NCI-H510A treated with DMSO at 0.1 percent for 48 hours (cell line): ENCODE results near the gene LILRA6.
A peak's percentile ranks its signal among the peaks of the same experiment; 100 is the strongest.
"Not testable (repeated sequence)": the region's sequence is repeated elsewhere in the genome, so short reads cannot be mapped to it uniquely, and the experiment has no call there.

Source experiments
- DNase-seq: peaks from one replicate; lab custom pipeline; 2025; lab: John Stamatoyannopoulos, UW

Gene LILRA6

DNA sequence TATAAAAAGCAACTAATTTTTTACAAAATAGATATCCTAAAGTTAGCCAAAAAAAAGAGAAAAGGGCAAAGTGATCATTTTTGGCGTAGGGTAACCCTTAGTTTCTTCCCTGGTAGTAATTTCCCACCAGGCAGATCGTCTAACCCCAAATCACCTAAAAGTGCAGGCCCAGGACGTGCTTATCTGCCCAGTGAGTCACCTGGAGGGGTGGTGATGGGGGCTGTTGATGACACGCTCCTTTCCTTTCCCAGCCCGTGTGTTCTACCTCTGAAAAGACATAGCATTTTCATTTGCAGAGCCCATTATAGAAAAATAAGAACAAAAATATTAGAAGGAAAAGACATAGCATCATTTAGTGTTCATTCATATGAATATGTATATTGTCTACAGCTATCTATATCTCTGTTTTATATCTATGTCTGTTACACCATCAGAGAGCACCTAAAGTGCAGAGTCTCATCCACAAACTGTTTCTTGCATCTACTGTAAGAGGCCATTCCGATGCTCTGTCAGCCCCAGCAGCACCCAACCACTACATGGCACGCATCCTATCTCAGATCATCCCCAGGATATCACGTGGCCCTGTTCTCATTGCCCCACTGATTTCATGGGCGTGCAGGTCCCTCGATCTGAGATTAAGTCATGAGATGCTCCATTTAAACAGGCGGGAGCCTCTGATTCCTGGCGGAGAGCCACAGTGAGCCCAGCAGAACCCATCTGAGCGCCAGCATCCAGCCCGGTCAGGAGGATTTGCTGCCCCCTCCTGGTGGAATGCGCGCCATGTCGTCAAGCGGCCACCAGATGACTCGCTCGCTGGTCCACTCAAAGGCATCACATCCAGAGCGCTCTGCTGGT is 11.3 kb downstream of the LILRA6 start:
- peak; percentile 76 for DNase-seq

DNA sequence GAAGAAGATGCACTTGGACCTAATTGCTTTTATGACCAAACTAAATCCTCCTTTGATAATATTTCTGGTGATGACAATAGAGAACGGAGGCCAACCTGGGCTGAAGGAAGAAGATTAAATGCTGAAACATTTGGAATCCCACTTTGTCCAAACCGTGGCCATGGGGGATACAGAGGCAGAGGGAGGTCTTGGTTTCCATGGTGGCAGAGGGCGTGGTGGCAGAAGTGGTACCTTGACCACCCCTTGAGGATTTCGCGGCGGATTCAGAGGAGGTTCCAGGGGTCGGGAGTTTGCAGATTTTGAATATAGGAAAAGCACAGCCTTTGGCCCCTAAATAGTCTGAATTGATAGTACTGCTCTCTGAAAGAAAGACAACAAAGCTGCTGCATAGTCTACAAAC is 12.6 kb downstream of the LILRA6 start:
- DNase-seq = no peak

DNA sequence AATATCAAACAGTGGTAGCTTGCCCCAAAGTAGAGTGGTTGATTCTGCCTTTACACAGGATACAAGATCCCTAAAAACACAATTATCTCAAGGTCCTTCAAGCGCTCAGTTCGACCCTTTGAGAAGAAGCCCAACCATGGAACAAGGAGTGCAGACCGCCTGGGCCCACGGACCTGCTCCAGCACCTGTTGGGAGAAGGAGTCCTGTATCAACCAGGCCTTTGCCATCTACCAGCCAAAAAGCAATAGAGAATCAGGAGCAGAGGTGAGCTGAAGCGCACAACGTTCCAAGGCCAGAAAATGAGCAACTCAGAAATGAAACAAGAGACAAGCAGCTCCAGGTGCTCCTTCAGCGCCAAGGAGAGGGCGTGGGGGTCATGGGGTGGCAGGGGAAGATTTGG is 13.4 kb downstream of the LILRA6 start:
- no peak for DNase-seq

DNA sequence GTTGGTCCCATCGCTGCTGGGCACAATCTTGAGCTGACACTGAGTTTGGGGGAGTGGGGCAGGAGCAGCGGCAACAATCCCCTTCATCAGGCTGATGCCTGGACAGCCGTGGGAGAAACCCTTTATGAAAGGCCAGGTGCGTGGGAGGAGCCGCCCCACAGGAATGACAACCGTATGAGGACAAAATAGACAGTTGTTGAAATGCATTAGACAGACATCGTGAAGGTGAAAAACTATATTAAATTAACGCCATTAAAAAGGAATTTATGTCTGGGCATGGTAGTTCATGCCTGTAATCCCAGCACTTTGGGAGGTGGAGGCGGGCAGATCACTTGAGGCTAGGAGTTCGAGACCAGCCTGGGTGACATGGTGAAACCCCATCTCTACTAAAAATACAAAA is 18.0 kb downstream of the LILRA6 start:
- DNase-seq = not testable (repeated sequence)

DNA sequence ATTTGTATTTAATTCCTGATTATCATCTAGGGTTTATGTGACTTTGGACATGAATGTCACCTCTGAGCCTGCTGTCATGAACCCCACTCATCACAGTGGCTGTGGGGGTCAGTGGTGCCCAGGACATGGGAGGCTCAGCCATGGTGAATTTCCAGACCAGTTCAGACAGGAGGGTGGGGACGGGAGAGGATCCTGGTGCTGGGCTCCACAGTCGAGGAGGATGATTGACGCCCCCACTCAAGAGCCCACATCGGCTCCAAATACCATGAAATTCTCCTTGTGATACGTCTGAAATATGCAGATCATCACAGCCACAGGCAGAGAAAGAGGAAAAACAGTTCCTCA is 18.7 kb downstream of the LILRA6 start:
- not testable (repeated sequence) for DNase-seq

DNA sequence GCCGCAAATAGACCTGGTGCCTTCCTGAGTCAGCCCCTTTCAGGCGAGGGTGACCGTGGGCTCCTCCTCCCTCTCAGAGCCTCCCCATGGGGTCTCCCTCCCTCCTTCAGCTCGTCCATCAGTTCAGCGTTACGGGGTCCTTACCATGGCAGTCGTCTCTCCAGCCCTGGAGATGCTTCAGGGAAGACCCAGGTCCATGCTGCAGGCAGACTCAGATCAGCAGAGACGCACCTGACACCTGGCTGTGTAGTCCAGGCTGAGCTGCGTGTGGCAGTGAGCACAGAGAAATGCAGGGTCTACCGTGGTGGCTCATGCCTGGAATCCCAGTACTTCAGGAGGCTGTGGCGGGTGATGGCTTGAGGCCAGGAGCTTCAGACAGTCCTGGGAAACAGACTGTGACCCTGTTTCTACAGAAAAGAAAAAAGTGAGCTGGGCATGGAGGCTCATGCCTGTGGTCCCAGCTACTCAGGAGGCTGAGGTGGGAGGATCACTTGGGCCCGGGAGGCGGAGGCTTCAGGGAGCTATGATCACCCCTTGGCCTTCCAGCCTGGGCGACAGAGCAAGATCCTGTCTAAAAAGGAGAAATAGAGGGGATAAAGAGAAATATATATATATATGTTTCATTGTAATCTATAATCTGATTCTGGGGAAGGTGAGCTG is 19.2 kb downstream of the LILRA6 start:
- not testable (repeated sequence) for DNase-seq

DNA sequence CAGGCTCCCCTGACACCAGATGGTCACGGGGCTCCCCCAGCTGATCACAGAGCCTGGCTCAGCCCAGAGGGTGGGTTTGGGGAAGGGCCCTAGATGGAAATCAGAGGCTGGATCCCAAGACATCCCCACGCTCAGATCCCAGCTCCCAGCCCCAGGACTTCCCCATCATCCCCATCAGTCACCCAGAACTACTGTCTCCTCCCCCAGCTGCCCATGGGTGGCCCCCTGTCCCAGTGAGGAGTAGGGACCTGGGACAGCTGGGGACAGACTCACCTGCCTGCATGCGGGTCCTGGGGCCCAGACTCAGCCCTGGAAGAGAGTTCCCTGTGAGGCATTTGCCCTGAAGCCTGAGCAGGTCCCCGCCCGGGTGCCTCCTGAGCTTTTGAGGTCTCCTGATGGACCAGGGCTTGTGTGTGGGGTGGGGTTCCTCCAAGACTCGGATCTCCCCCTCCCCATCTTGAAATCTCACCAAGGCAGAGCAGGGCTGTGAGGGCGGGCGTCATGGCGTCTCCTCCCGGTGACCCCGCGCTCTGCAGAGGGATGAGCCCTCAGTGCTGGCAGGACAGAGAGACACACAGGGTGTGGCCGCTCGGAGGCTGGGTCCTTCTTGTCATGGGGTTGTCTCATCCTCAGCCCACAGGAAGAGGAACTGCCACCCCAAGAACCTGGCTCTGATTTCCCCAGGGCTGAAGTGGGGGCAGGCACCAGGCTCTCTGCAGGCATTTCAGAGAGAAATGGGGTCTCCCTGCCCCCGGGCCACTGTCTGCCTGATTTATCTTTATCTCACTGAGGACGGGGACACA is 19.9 kb downstream of the LILRA6 start, which contains the start of gene LILRB3:
TSS of gene LILRB3 (minus strand) at position 534 of the 803 bp plus-strand sequence. CDS start at position 503, 31 bp downstream.
- not testable (repeated sequence) for DNase-seq

DNA sequence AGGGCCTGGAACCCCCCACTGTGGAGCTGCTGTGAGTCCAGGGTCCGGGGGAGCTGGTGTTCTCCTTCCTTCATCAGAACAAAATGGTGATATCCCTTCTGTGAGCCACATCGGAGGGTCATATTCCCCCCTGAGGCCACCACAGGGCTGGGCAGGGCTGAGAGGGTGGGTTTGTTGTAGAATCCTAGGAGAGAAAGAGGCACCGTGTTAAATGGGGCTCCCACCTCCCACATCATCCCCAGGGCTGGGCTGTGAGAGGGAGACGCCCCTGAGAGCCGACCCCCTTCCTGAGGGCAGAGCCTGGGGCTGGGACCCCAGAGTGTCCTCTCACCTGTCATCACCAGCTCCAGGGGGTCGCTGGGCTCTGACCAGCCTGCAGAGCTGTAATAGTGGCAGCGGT is 20.6 kb downstream of the LILRA6 start:
- not testable (repeated sequence) for DNase-seq

DNA sequence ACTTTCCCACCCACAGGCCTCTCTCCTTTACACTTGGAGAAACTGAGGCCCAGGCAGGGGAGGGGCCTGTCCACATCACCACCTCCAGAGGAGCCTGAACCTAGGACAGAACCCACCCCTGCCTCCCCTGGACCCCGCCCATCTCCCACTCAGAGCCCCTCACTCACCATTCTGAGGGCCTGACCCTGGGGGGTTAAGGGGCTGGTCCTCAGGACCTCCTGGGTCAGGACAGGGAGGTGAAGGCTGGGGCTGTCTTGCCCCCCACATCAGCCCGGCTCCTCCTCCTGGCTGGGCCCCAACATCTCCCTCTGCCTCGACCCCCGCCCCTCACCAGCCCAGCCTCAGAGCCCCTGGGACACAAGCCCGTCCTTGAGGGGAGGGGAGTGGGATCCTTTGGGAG is 22.9 kb downstream of the LILRA6 start:
- not testable (repeated sequence) for DNase-seq

DNA sequence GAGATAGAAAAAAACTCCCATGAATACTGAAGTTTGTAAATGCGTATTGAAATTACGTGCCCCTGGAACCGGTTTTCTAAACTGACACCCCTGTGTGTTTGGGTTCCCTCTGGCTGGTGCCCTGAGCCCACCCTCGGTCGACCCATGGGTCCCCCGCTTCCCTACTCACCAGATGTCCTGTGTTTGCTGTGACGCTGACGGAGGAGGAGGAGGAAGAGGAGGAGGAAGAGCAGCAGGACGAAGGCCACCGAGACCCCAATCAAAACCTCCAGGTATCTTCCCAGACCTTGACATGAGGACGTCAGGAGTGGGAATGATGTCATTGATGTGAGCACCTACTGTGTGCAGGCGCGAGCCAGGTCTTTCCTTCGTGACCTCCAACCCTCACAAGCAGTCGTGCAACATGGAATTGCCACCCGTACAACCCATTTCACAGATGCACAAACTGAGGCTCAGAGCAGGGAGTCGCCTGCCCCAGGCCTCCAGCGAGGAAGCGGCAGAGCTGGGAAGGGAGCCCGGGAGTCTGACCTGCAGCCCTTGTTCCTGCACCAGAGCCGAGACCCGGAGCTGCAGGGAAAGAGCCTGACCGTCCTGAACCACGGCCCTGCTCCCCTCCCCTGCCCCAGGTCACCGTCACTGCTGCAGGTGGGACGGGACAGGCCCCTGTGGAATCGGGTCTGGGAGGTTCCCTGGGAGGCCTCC is 23.5 kb downstream of the LILRA6 start:
- no peak for DNase-seq

DNA sequence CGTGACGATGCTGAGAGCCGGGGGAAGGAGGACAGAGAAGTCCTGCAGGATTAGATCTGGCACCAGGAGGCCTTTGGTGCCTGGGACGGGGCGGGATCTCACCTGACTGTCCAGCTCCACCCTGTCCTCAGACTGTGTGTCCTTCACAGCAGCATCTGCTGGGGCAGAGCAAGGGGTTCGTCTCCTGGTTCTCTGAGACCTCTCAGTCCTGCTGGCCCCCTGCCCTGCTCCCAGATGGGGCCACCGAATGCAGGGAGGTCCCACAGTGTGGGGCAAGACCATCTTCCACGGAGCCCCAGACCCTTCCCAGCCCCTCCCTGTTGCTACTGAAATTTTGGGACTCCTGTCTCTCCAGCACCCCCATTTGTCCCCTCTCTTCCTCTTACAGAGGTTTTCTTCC is 24.3 kb downstream of the LILRA6 start:
- DNase-seq = no peak

DNA sequence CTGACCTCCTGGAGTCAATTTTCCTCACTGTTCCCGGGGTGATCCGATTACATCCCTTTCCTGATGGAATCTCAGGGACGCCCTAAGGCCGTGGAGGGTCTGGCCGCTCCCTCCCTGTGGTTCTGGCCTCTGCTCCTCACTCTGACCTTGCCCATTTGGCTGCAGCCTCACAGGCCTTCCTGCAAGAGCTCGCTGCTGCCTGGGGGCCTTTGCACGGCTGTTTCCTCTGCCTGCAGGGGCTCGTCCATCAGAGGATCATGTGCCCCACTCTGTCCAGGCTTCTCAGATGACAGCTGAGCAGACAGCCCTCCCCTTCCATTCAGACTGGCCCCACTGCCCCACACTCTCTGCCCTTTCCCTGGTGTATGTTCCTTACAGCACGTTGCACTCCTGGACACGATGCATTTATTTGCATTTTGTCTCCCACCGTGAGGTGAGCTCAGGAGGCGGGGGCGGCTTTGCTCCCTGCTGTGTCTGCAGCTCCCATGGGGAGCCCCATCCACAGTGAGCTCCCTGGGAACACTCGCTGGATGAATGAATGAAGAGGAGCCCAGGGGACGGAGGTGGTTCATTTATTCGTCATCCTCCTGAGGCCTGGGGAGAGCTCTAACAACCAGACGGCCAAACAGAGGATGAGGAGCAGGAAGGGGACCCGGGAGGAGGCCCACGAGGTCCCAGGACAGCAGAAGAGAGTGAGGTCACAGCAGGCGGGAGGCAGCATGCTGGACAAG is 24.9 kb downstream of the LILRA6 start:
- not testable (repeated sequence) for DNase-seq

DNA sequence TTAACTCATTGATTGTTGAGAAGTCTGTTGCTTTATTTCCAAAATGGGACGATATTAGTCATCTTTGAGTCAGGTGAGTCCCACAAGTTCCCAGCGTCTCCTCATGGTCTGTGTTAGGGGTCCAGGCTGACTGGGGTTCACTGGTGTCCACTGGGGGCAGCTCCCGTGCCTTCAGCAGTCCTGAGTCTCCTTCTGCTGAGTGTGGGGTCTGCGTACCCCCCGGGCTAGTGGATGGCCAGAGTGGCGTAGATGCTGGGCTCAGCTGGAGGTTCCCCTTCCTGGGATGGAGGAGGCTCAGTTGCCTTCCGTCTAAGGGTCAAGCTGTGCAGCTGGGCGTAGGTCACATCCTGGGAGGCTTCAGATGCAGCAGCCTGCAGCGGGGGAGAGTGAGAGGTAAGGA is 25.7 kb downstream of the LILRA6 start:
- no peak for DNase-seq

DNA sequence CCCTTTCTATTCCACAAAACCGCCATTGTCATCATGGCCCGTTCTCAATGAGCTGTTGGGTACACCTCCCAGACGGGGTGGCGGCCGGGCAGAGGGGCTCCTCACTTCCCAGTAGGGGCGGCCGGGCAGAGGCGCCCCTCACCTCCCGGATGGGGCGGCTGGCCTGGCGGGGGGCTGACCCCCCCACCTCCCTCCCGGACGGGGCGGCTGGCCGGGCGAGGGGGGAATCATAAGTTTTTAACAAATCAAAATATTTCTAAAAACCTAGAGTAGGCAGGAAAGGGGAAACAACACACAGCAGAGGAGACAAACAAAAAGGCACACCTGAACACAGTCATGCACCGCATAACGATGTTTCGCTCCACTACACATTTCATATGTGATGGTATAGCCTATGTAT is 27.9 kb downstream of the LILRA6 start:
- not testable (repeated sequence) for DNase-seq

DNA sequence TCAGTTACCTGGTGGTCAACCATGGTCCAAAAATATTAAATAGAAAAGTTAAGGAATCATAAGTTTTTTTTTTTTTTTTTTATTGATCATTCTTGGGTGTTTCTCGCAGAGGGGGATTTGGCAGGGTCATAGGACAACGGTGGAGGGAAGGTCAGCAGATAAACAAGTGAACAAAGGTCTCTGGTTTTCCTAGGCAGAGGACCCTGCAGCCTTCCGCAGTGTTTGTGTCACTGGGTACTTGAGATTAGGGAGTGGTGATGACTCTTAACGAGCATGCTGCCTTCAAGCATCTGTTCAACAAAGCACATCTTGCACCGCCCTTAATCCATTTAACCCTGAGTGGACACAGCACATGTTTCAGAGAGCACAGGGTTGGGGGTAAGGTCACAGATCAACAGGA is 28.4 kb downstream of the LILRA6 start:
- not testable (repeated sequence) for DNase-seq

DNA sequence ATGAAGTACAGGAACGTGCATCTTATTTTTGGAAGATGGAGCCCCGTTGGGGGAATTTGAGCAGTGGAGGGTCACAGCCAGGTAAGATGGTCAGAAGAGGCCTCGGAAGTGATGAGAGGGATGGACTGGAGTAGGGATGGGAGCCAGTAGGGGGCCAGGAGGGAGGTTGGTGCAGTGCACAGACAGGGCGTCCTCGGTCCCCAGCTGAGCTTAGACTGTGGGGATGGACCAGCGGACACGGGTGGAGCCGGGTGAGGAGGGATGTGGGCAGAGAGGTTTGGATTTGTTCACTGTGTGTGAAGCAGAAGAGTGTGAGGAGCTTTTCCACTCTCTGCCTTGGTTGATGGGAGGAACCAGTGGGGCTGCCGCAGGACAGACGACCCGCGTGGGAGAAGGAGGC is 31.4 kb downstream of the LILRA6 start:
- DNase-seq = no peak

DNA sequence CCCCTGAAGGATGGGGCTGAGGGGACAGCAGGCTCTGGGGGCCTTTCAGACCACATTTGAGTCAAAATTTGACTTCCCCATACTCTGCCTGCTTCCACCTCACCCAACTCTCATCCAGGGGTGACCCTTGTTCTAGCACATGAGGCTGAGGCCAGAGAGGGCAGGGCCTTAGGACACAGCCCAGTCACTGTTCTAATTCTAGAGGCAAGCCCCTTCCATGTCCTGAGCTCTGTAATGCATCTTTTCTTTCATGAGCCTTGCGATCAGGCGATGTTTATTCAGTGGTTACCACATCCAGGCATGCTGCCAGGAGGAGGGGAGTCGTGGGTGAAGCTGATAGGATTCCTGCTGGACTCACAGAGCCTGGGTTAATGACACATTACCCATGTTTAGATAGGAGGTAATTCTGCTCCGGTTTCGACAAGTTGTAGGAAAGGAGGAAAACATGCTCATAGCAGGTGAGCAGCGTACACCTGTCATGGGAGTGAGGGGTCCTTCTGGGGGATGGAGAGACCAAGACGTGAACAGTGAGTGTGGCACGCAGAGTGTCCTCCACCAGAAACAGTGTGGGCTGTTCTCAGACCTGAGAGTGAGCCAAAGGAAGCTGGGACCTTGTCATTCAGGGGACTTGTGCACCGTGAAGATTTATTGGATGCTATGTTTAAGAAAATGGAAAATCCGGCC is 32.6 kb downstream of the LILRA6 start:
- peak; percentile 89 for DNase-seq

DNA sequence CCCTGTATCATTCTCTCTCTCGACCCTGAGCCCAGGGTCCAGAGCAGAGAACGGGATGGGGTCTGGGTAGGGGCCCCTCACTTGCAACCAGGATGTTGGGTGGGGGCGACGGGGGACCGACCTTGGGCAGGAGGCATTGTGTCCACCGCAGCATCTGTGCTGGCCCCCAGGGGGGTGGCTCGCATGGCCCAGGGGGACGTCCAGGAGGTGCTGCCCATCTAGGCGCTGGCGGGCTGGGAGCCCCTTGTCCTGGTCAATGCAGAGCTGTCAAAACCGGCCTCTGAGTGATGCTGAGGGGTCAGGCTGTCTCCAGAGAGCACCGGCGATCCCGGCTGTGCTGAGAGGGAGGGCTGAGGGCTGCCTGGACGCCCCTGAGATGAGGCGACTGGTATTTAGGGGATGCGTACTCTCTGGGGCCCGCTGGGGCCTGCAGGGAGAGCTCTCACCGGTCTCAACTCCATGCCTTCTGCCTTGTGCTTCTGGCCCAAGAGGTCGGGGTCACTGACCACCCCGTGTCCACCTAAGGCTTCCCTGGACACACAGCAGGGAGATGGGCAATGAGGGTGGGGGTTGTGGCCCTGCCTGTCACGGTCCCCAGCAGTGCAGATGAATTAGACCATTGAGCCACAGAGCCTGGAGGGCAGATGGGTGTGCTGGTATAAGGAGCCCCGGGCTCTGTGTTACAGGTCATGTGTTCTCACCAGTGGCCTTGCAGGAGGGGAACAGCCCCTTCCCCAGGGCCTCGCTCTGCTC is 33.4 kb downstream of the LILRA6 start:
- no peak for DNase-seq

DNA sequence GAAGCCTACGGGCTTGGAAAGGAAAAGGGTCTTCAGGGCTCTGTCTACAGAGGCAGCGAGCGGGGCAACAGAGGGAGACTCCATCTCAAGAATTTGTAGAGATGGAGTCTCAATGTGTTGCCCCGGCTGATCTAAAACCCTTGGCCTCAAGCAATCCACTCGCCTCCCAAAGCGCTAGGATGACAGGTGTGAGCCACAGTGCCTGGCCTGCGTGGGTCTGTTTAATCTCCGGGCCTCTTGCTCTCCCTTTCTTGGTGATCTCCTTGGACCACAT is 33.9 kb downstream of the LILRA6 start:
- no peak for DNase-seq
